GF-D8 (cell line): ENCODE measurements around the gene SRGAP2C.
"Not testable (repeated sequence)": the region's sequence is repeated elsewhere in the genome, so short reads cannot be mapped to it uniquely, and the experiment has no call there.

Experiments used
- DNase-seq: peaks from one replicate; lab custom pipeline; 2025; lab: John Stamatoyannopoulos, UW

SRGAP2C gene

DNA sequence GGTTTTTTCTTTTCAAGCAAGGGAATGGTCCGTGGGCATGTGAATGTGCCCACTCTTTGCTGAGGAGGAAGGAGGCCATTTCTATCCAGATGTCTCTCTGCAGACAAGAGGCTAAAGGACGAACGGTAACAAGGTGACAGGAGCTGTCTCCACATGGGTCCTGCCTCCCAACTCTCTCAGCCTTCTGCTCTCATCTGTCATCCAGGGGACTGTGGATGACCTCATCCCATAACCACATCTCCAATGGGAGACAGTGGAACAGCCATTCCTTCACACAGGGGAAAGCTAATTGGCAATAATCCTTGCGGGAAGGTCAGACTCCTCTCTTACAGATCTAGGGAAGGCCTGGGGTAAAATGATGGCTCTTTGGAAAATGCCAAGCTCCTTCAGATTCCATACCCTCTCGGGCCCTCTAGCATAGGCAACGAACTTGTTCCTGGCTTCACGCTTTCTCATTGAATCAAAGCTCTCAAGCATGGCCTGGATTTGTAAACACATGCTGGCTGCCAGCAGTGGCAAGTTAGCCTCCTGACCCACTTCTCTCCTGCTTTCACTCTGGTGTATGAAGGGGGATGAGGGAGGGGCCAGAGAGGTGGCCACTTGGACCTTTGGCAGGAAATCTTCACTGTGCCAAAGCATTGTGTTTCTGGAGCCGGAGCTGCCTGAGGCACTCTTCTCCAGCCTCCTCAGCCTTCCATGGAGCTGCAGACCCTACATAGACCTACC is 201.0 kb downstream of the SRGAP2C start:
- not testable (repeated sequence) for DNase-seq

DNA sequence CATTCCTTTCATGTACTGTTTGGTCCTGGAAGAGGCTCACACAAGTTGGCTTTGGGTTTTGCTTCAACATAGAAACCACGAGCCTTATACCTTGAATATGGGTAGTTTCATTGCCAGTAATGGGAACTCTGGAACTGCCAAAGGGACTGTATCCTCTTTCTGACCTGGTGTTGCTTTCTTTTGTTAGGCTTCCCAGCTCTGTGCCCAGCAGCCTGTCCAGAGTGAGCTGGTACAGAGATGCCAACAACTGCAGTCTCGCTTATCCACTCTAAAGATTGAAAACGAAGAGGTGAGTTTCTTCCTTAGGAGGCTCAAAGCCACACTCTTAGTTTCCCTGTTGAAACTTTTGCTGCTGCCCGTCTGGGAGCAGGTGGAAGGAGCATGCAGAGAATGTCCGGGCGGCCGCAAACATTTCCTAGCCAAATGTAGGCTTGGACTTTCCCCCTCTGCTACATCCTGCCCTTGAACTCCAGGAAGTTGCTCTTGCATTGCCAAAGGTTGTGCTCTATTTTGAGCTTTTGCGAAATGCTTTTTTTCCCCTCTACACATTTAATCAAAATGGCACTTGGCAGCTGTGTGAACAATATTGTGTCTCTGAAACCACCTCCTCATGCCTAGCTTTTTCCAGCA is 201.7 kb downstream of the SRGAP2C start:
- not testable (repeated sequence) for DNase-seq

DNA sequence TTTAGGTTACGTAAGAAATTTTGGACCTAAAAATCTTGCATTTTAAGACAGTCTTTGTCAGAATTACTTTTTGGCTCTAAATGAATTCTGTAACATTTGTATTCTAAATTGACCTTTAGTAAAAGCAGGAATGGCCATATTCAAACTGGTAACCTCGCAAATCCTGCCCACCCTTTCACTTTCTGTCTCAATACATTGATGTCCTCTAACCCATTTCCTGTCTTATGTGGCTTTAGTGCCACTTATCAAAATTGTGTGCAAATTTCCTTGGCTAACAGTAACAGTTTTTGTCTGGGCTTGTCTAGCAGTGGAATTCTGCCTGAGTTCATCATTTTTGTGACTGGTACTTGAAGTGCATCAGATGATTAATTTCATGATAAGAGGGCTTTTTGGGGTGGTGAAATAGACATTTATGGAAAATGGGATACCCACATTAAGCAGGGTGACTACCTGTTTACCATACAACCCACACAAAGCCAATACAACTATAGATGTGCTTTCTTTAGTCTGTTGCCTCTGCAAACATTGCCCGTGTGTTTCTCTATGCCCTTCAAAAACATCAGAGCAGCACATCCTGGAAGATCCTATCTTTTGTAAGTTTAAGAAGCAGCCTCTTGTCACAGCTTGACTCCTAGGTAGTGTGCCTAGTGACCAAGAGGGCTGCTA is 205.3 kb downstream of the SRGAP2C start:
- not testable (repeated sequence) for DNase-seq

DNA sequence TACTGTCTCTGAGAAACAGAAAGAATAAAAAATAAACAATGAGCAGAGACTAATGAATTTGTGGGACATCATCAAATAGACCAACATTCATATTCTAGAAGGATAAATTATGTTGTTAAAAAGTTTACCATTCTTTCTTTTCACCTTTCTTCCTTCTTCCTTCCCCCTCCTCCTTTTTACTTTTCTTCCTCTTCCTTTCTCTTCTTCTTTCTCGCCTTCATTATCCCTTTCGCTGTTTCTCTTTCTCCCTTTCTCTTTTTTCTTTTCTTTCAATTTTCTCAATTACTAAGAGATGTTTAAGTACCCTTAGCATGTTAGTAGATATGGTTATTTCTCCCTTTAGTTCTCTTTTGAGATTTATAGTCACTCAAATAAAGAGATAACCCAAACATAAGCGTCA is 207.4 kb downstream of the SRGAP2C start:
- not testable (repeated sequence) for DNase-seq

DNA sequence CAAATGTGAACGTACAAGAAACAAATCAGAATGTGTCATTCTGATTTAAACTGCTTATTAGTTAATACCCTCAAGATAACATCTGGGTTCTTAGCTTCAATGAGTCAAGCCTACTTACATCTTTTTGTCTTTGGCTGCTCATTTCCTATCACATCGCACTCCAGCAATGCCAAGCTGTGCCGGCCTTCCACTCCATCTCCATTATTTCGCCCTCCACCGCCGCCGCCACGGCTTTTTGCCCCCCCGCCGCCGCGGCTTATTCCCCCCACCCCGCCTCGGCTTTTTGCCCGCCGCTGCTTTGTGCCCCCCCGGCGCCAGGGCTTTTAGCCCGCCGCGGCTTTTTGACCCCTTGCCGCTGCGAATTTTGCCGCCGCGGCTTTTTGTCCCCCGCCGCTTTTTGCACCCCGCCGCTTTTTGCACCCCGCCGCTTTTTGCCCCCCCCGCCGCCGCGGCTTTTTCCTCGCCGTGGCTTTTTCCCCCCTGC is 211.0 kb downstream of the SRGAP2C start:
- DNase-seq = not testable (repeated sequence)

DNA sequence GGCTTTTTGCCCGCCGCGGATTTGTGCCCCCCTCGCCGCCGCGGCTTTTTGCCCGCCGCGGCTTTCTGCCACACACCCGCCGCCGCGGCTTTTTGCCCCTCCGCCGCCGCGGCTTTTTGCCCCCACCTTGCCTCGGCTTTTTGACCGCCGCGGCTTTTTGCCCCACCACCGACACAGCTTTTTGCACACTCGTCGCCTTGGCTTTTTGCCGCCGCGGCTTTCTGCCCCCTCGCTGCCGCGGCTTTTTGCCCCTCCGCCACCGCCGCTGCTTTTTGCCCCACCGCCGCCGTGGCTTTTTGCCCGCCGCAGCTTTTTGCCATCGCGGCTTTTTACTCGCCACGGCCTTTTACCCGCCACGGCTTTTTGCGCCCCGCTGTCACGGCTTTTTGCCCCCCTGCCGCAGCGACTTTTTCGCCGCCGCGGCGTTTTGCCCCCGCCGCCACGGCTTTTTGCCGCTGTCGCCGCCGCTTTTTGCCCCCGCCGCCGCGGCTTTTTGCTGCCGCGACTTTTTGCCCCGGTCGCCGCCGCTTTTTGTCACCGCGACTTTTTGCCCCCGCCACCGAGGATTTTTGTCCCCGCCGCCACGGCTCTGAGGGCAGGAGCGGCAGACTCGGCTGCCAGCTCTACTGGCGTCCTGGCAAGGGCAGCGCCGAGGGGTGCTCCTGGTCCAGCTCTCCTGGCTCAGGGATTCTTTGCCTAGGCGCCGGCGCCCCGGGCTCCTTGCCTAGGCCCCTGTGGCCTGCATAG is 211.7 kb downstream of the SRGAP2C start:
- not testable (repeated sequence) for DNase-seq

DNA sequence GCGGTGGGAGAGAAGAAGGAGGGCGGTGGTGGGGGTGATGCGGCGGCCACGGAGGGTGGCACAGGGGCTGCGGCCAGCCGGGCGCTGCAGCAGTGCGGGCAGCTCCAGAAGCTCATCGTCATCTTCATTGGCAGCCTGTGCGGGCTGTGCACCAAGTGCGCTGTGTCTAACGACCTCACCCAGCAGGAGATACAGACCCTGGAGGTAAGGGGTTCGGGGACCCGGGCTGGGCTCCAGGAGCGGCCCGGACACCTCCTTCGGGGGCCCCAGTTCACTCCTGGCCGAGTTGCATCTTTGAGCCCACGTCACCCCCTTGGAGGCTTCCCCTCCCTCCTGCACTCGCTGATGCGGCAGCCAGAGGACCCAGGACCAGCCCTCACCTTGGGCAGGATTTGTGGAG is 212.3 kb downstream of the SRGAP2C start:
- not testable (repeated sequence) for DNase-seq

DNA sequence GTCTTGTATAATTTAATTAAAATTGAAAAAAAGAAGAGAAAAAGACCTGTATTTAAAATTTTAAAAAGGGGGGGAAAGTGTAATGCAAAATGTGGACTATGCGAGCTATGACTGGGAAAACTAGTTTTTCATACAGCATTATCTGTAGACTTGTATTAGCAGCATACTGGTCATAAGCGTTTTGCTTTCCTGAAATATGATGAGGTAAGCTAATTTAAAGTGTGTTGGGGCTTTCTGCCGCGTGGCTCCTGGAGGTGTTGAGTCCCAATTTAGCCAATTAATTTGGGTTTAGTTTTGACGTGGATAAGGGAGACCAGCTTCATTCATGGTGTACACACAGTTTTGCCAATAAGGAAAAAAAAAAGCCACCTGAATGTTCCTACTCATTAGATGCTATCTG is 214.4 kb downstream of the SRGAP2C start:
- not testable (repeated sequence) for DNase-seq

DNA sequence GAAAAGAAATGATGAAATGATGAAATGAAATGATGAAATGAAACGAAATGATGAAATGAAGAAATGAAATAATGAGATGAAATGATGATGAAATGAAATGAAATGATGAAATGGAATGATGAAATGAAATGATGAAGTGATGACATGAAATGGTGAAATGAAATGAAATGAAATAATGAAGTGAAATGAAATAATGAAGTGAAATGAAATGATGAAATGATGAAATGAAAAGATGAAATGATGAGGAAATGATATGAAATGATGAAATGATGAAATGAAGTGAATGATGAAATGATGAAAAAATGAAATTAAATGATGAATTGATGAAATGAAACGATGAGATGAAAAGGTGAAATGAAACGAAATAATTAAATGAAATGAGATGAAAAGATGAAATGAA is 215.3 kb downstream of the SRGAP2C start:
- DNase-seq = not testable (repeated sequence)

DNA sequence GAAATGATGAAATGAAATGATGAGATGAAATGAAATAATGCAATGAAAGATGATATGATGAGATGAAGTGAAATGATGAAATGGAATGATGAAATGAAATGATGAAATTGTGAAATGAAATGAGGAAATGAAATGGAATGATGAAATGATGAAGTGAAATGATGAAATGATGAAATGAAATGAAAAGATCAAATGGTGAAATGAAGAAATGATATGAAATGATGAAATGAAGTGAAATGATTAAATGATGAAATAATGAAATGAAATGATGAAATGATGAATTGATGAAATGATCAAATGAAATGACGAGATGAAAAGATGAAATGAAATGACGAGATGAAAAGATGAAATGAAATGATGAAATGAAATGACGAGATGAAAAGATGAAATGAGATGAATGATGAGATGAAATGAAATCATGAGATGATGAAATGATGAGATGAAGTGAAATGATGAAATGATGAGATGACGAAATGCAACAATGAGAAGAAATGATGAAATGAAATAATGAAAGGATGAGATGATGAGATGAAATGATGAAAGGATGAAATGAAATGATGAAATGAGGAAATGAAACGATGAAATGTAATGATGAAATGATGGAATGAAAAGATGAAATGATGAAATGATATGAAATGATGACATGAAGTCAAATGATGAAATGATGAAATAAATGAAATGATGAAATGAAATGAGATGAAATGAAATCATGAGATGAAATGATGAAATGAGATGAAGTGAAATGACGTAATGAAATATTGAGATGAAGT is 216.0 kb downstream of the SRGAP2C start:
- not testable (repeated sequence) for DNase-seq

DNA sequence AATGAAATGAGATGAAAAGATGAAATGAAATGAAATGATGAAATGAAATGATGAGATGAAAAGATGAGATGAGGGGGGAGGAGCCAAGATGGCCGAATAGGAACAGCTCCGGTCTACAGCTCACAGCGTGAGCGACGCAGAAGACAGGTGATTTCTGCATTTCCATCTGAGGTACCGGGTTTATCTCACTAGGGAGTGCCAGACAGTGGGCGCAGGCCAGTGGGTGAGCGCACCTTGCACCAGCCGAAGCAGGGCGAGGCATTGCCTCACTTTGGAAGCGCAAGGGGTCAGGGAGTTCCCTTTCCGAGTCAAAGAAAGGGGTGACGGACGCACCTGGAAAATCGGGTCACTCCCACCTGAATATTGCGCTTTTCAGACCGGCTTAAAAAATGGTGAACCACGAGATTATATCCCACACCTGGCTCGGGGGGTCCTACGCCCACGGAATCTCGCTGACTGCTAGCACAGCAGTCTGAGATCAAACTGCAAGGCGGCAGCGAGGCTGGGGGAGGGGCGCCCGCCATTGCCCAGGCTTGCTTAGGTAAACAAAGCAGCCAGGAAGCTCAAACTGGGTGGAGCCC is 216.7 kb downstream of the SRGAP2C start:
- not testable (repeated sequence) for DNase-seq

DNA sequence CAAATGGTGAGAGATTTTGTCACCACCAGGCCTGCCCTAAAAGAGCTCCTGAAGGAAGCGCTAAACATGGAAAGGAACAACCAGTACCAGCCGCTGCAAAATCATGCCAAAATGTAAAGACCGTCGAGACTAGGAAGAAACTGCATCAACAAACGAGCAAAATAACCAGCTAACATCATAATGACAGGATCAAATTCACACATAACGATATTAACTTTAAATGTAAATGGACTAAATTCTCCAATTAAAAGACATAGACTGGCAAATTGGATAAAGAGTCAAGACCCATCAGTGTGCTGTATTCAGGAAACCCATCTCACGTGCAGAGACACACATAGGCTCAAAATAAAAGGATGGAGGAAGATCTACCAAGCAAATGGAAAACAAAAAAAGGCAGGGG is 218.5 kb downstream of the SRGAP2C start:
- DNase-seq = not testable (repeated sequence)

DNA sequence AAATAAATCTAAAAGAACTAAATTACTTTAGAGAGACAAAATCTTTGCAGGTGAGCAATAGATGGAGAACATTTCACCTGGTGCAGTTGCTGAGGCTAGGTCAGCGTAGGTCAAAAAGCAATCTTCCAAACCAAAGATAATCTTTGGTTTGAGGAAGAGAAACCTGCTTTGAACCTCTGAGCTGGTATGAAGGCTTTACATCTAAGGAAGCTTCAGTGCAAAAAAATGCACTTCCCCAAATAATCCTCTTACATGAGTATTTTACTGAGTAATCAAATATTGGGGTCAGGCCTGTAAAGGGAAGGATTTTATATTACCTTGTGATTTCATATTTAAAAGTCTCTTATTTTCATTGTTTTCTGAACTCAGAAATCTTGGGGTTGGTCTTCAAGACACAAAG is 223.6 kb downstream of the SRGAP2C start:
- no peak for DNase-seq

DNA sequence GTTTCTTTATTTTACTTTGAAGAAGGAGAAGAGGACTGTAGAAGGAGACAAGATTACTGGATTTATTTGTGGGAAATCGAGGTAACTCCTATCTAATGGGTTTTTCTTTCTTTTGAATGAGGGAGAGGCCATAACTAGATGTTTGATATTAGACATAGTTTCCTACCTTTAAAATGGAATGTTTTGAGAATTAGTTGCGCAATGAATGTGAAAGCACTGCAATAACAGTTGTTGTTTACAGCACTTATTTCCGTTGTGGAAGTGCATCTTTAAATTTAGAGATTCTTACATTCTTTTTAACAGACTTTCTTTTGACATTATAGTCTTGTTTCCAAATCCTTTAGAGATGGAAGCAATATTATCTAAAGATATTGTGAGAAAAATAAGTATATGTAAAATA is 229.0 kb downstream of the SRGAP2C start:
- no peak for DNase-seq

DNA sequence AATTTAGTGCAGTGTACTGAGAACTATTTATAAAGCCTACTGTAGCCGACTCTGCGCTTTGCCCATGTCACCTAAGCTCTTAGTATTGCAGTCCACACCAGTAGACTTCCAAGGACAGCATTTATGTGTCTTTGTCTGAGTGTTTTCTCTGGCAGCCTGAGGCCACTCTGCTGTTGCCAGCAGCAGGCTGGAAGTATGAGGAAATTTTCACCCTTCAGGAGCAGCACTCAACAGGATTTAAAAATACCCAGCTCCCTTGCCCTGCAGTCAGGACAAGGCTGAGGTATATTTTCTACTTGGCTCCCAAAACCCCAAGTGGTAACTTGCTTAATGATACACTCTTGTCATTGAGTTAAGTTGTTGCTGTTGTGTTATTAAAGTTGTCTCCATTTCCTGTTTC is 230.1 kb downstream of the SRGAP2C start:
- no peak for DNase-seq

DNA sequence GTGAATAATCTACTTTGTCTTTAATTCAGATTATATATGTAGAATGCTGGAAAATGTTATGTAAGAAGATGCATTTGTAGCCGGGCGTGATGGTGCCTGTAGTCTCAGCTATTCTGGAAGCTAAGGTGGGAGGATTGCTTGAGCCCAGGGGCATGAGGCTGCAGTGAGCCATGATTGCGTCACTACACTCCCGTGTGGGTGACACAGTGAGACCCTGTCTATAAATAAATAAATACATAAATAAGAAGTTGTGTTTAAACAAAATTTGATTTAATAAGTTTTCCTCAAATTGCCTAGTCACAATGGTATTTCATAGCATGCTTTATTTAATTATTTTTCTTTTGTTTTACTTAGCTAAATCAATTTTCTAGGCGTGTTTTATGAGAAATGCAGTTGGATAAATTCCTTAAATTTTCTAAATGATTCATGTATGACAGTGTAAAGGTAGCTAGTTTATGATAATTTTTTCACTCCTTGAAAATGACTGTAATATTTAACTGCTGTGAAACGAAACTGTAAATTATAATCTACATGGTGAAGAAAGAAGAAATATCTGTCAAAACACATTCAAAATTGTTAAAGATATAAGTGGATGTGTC is 232.6 kb downstream of the SRGAP2C start:
- DNase-seq = no peak

DNA sequence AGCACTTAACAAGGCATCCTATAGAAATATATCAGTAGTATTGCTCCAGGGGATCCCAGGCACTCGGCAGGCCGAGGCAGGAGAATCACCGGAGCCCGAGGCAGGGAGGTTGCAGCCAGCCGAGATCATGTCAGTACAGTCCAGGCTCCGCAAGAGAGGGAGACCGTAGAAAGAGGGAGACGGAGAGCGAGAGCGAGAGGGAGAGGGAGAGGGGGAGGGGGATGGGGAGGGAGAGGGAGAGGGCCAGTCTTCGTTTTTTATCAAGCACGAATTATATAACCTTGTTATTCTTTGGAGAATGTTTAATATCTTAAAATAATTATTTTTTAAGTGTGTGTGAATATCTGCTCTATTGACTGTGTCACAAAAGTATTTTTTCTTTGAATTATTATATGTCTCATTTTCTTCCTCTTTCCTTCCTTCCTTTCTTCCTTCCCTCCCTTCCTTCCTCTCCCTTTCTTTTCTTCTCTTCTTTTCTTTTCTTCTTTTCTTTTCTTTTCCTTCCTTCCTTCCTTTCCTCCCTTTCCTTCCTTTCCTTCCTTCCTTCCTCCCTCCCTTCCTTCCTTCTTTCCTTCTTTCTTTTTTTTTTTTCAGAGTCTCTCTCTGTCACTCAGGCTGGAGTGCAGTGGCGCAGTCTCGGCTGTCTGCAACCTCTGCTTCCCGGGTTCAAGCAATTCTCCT is 233.7 kb downstream of the SRGAP2C start:
- DNase-seq = no peak

DNA sequence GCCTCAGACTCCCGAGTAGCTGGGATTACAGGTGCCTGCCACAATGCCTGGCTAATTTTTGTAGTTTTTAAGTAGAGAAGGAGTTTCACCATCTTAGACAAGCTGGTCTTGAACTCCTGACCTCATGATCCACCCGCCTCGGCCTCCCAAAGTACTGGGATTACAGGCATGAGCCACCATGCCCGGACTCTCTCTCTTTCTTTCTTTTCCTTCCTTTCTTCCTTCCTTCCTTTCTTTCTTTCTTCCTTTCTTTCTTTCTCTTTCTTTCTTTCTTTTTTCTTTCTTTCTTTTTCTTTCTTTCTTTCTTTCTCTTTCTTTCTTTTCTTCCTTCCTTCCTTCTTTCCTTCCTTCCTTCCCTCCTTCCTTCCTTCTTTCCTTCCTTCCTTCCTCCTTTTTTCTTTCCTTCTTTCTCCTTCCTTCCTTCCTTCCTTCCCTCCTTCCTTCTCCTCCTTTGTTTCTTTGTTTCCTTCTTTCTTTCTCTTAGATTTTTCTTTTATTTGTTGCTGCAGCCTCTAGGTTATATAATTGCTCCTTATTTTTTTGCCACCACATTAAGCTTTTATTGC is 234.4 kb downstream of the SRGAP2C start:
- DNase-seq = not testable (repeated sequence)

DNA sequence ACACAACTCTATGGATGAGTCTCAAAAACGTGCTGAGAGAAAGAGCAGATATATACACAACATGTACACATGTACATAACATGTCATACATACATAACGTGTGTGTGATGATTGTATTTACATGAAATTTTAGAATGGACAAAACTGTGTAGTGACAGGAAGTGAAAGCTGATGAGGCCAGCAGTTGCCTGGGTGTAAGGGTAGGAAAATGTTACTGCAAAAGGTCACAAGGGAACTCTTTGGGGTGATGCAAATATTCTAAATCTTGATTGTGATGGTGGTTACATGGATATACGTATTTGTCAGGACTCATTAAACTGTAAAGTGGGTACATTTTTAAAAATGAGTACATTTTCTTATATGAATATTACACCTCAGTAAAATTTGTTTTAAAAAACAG is 236.7 kb downstream of the SRGAP2C start:
- not testable (repeated sequence) for DNase-seq

DNA sequence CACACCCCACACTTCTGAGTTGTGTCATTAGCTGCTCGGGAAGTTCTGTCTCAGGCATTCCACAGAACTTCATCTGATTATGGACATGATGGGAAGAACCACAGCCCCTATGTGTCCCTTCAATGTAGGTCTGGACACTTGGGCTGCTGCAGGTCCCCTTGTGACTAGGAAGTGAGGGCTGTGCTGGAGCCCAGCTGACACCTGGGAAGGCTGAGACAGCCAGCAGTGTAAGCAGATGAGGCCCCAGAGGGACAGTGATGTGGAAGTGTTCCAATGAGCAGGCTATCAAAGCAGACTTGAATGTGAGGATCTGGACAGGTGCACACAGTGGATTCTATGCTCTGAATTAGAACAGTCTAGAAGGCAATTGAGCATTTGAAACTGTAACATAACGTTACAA is 239.2 kb downstream of the SRGAP2C start:
- DNase-seq = not testable (repeated sequence)
